Lung (tissue), 12 donors: Measurements from ENCODE around the gene SEPTIN2. TPM values are rescaled to one million over a fixed set of nuclear protein-coding genes. Genes with fewer than 3 reads are reported as not detected.

Source experiments
- ATAC-seq: fragments of 200-7000 bp; cut with Tn5 transposase; one replicate; pipeline ENCODE4 v1.9.1; 2020; ENCODE audit warnings: moderate number of reproducible peaks; ENCODE audit not compliant: insufficient read depth, low FRiP score
- DNase-seq, 3 donors: peaks; one replicate each; pipeline ENCODE4 v3.0.0-alpha.2; 2013 to 2017
- H3K27ac ChIP-seq, 2 donors: one replicate each; pipeline ENCODE4 v1.5.1; 2013; ENCODE audit warnings: mild to moderate bottlenecking in 2 of 2, moderate library complexity in 2 of 2, control low read depth in 1 of 2, inconsistent platforms in 1 of 2, low read depth in 1 of 2, low read length in 1 of 2
- H3K27me3 ChIP-seq, 3 donors: one replicate each; pipeline ENCODE4 v1.5.1; 2013; ENCODE audit warnings: low read length in 2 of 3; ENCODE audit not compliant: control insufficient read depth in 3 of 3, insufficient read depth in 3 of 3
- H3K36me3 ChIP-seq, 4 donors: one replicate each; pipeline ENCODE4 v1.5.1; 2013; ENCODE audit warnings: low read length in 4 of 4, mild to moderate bottlenecking in 1 of 4, moderate library complexity in 1 of 4; ENCODE audit not compliant: control insufficient read depth in 4 of 4, insufficient read depth in 4 of 4
- H3K4me1 ChIP-seq, 5 donors: one replicate each; pipeline ENCODE4 v1.5.1; 2013; ENCODE audit warnings: low read length in 5 of 5, mild to moderate bottlenecking in 2 of 5, moderate library complexity in 1 of 5; ENCODE audit not compliant: control insufficient read depth in 5 of 5, insufficient read depth in 5 of 5
- H3K4me3 ChIP-seq: one replicate; pipeline ENCODE4 v1.5.1; 2013; ENCODE audit warnings: mild to moderate bottlenecking, control low read depth, moderate library complexity
- H3K9ac ChIP-seq, 2 donors: one replicate each; pipeline ENCODE4 v1.5.1; 2013; ENCODE audit warnings: low read length in 2 of 2, control low read depth in 1 of 2; ENCODE audit not compliant: insufficient read depth in 1 of 2
- H3K9me3 ChIP-seq, 4 donors: one replicate each; pipeline ENCODE4 v1.5.1; 2013; ENCODE audit warnings: low read length in 3 of 4, mild to moderate bottlenecking in 1 of 4, moderate library complexity in 1 of 4; ENCODE audit not compliant: control insufficient read depth in 4 of 4, insufficient read depth in 3 of 4
- WGBS, 2 donors: extraction: QIAGEN DNeasy Blood & Tissue Kit; methylation state at CpG; one replicate each; pipeline ENCODE4 v1.1.7; 2013; 5-methylcytosine and 5-hydroxymethylcytosine counted together
- polyA plus RNA-seq, 2 donors: library from polyadenylated mRNA; stranded (reverse); fragments of 200-250 nt; gene quantifications; one replicate each; pipeline ENCODE4 v1.2.1, GENCODE V29; 2013
- total RNA-seq, 2 donors: library from RNA; depleted of rRNA in 1 of 2; stranded (reverse); fragments of >200 nt in 1 of 2; gene quantifications; one replicate each; pipeline ENCODE4 v1.2.1, GENCODE V29; 2014 to 2021
- TF ChIP-seq, protein P1 (sequence below): IDR thresholded peaks from 2 replicates; pipeline ENCODE4 v1.5.1; 2012; ENCODE audit warnings: mild to moderate bottlenecking; ENCODE audit errors: control extremely low read depth, extremely low read depth
- donor health status: control.
- donor health status: control.
- donor health status: Bipolar disorder and iron deficiency.
- donor health status: healthy.
- donor health status: DM: yes; HTN: yes; CAD: no.

Gene SEPTIN2
- total and polyA plus RNA-seq, 4 donors, result 114 to 755 (median 257) TPM

DNA sequence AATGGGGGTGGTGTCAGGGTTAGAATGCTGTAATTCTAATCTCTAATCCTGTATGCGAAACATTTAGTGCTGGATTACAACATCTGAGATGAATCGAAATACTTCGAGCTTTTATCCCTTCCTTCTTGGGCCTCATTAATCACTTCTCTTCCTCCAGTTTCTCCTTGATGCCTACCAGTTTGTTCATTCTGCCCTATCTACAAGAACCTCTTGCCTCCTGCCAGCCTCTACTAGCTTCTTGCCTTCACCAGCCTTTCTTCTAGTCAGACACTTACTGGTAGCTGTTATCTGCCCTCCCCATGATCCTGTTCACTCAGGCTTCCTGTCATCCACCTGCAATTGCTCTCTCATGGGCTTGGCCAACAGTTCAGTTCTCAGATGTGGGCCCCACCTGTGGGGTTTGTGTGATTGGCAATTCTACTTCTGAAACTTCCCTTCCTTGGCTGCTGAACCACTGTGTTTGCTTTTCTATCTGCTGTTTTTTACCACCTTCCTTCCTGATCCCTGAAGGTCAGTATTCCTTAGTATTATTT lies 25.0 kb downstream of the SEPTIN2 start:
- 33 to 64% methylated on average over 3 of the region's 3 CpGs for WGBS, 2 donors
- peak; percentile 12 for ATAC-seq
- H3K4me1 ChIP-seq, result peaks cover 0 to 2% (median 0%) of the 10 kb centered on the region in 5 donors
- no peak for DNase-seq
- TF ChIP-seq, protein P1, sequence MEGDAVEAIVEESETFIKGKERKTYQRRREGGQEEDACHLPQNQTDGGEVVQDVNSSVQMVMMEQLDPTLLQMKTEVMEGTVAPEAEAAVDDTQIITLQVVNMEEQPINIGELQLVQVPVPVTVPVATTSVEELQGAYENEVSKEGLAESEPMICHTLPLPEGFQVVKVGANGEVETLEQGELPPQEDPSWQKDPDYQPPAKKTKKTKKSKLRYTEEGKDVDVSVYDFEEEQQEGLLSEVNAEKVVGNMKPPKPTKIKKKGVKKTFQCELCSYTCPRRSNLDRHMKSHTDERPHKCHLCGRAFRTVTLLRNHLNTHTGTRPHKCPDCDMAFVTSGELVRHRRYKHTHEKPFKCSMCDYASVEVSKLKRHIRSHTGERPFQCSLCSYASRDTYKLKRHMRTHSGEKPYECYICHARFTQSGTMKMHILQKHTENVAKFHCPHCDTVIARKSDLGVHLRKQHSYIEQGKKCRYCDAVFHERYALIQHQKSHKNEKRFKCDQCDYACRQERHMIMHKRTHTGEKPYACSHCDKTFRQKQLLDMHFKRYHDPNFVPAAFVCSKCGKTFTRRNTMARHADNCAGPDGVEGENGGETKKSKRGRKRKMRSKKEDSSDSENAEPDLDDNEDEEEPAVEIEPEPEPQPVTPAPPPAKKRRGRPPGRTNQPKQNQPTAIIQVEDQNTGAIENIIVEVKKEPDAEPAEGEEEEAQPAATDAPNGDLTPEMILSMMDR, result no peak
- no peaks in the 10 kb centered on the region for H3K27me3 ChIP-seq
- no peak overlapping the region for H3K4me3 ChIP-seq
- H3K9me3 ChIP-seq, result no peaks in the 10 kb centered on the region
- H3K27ac ChIP-seq, result peak overlapping the region in 1 of 2 donors; percentile 48
- peak overlapping the region in 1 of 2 donors; percentile 13 for H3K9ac ChIP-seq
- H3K36me3 ChIP-seq, result peaks cover 31 to 75% (median 55%) of the 10 kb centered on the region in 4 donors

DNA sequence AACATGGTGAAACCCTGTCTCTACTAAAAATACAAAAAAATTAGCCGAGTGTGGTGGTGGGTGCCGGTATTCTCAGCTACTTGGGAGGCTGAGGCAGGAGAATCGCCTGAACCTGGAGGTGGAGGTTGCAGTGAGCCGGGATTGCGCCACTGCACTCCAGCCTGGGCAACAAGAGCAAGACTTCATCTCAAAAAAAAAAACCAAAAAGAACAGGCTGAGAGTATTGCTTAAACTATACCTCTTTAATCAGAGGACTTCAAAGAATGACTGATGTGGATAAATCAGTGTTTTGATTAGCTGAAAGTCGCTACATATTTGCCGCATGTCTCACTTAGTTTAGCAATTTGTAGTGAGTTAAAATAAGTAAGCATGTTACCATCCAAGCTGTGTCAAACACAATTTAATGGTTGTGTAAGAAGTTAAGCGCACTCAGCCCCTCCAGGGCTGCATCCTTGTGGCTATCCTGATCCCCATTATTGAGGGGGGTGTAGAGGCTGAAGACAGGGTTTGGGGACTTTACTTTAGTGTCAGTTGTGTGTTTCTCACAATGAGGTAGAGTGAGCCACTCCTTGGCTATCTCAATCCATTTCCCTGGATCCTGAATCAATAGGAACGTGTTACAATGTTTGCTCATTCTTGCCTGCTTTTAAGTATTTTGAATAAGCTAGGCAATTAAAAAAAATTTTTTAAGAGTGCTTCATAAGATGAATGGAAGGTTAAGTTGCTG lies 29.4 kb downstream of the SEPTIN2 start:
- Histone ChIP-seq H3K27ac (no peak overlapping the region), H3K27me3 (no peaks in the 10 kb centered on the region), H3K9me3 (no peaks in the 10 kb centered on the region), H3K4me3 (no peak overlapping the region), H3K9ac (no peak overlapping the region), H3K4me1 (peaks cover 0 to 2% (median 0%) of the 10 kb centered on the region in 5 donors), H3K36me3 (peaks cover 37 to 70% (median 57%) of the 10 kb centered on the region in 4 donors)
- ATAC-seq (peak; percentile 49), DNase-seq (no peak)
- 79% methylated on average over 9 of the region's 9 CpGs for WGBS, 2 donors
- TF ChIP-seq, protein P1, result no peak

DNA sequence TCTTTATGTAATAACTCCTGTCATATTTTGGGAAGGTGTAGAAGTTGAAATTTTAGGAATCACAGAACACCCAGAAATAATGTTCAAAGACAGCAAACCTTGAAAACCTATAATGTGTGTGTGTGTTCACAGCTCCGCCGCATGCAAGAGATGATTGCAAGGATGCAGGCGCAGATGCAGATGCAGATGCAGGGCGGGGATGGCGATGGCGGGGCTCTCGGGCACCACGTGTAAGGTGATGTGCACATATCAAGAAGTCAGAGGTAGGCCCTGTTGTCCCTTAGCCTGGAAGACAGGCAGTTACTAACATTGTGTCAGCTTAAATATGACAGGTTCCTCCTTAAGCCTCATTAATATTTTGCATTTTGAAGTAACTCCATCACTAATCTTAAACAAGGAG lies 34.2 kb downstream of the SEPTIN2 start:
- TF ChIP-seq, protein P1, result no peak
- no peak overlapping the region for H3K27ac ChIP-seq
- DNase-seq (no peak), ATAC-seq (no peak)
- peaks cover 0 to 14% (median 0%) of the 10 kb centered on the region in 5 donors for H3K4me1 ChIP-seq
- WGBS, 2 donors, result 94 to 98% methylated on average over 8 of the region's 8 CpGs
- H3K9me3 ChIP-seq, result no peaks in the 10 kb centered on the region
- H3K4me3 ChIP-seq, result no peak overlapping the region
- peaks cover 28 to 58% (median 41%) of the 10 kb centered on the region in 4 donors for H3K36me3 ChIP-seq
- H3K27me3 ChIP-seq, result no peaks in the 10 kb centered on the region
- H3K9ac ChIP-seq, result no peak overlapping the region
